ENCODE measurements around the gene ATF7IP. TPM values are rescaled to one million over a fixed set of nuclear protein-coding genes. Genes with fewer than 3 reads are reported as not detected.

Gene ATF7IP
- total RNA-seq, 1 donor from 2014 or later: 153 TPM

DNA sequence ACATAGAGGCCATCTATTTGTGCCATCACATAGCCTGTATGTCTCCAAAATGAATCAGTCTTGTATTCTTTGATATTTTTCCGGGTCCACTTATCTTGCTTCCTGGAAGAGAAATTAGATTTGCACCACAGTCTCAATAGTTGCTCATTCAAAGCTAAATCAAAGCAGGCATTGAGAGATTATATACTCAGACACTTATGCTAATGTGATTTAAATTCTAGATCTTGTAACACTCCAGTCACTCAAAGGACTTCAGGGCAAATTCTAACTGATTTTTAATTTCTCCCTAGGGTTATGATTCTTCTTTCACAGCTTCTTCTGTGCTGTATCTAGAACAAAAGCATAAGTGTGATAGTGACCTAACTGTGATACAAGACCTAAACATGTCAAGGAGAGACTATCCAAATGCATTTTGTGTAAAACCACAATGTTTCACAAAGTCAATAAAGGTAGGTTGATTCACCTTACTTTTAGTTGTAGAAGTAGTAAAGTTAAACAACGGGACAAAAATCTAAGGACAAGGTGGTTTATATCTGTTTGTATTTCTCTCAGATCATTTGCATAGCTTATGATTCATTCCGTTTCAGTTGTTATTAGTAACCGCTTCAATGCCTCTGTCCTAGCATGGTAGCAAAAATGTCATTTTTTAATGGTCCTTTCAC lies 175.4 kb downstream of the ATF7IP start:
- H3K36me3 Mint-ChIP-seq (ENCODE audit: low read depth, unreplicated experiment): peaks cover 6% of the 10 kb centered on the region
- TF ChIP-seq, protein P1, sequence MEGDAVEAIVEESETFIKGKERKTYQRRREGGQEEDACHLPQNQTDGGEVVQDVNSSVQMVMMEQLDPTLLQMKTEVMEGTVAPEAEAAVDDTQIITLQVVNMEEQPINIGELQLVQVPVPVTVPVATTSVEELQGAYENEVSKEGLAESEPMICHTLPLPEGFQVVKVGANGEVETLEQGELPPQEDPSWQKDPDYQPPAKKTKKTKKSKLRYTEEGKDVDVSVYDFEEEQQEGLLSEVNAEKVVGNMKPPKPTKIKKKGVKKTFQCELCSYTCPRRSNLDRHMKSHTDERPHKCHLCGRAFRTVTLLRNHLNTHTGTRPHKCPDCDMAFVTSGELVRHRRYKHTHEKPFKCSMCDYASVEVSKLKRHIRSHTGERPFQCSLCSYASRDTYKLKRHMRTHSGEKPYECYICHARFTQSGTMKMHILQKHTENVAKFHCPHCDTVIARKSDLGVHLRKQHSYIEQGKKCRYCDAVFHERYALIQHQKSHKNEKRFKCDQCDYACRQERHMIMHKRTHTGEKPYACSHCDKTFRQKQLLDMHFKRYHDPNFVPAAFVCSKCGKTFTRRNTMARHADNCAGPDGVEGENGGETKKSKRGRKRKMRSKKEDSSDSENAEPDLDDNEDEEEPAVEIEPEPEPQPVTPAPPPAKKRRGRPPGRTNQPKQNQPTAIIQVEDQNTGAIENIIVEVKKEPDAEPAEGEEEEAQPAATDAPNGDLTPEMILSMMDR (IDR thresholded peaks at IDR 0.05; ENCODE audit: unreplicated experiment): no peak
- no peak overlapping the region for H3K4me3 Mint-ChIP-seq (ENCODE audit: unreplicated experiment)
- H3K27me3 Mint-ChIP-seq (ENCODE audit: unreplicated experiment): no peaks in the 10 kb centered on the region
- DNase-seq (ENCODE audit: low spot score): no peak
- no peaks in the 10 kb centered on the region for H3K4me1 Mint-ChIP-seq (ENCODE audit: unreplicated experiment)
- H3K27ac Mint-ChIP-seq (ENCODE audit: unreplicated experiment): no peak overlapping the region
- no peaks in the 10 kb centered on the region for H3K9me3 Mint-ChIP-seq (ENCODE audit: unreplicated experiment)

DNA sequence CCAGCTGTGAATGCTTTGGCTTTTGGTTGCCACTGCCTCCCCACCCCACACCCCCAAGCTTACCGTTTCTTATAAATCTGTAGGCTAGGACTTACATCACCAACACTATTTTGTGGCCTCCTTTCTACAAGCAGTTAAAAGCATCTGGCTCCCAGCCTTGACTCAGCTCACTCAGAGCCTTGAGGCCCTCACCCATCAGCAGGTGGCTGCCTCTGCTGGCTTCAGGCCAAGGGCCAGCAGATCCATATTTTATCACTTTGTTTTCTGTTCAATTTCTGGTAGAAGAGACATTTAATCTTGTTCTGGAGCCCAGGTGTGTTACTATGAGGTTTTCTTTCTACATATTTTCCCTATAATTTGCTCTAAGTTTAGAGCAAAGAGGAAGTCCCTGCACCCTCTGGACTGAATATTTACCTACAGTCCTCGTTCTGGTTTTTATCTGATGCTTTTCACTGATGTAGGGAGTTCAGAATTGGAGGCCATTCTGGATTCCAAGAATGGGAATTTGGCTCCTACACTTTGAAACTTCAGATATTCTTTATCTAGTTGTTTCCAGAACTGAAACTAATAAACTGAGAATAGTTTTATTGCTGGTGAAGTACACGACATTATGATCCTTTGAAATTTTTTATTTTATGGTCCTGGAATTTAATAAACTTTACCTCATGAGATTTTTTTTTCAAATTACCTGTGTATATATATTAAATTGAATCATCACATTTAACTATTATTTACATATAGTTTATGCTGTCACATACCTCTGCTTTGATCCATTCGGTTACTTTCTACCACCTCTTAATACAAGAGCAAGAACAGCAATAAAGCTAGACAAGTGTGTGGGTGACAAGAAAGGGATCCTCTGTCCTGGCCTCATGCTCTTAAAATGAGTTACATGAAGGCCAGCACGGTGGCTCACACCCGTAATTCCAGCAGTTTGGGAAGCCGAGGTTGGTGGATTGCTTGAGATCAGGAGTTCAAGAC lies 180.0 kb downstream of the ATF7IP start:
- H3K4me3 Mint-ChIP-seq (ENCODE audit: unreplicated experiment): no peak overlapping the region
- no peaks in the 10 kb centered on the region for H3K27me3 Mint-ChIP-seq (ENCODE audit: unreplicated experiment)
- TF ChIP-seq, protein P1 (IDR thresholded peaks at IDR 0.05; ENCODE audit: unreplicated experiment): no peak
- no peak overlapping the region for H3K27ac Mint-ChIP-seq (ENCODE audit: unreplicated experiment)
- no peaks in the 10 kb centered on the region for H3K9me3 Mint-ChIP-seq (ENCODE audit: unreplicated experiment)
- DNase-seq (ENCODE audit: low spot score): no peak
- peaks cover 4% of the 10 kb centered on the region for H3K36me3 Mint-ChIP-seq (ENCODE audit: low read depth, unreplicated experiment)
- H3K4me1 Mint-ChIP-seq (ENCODE audit: unreplicated experiment): no peaks in the 10 kb centered on the region

DNA sequence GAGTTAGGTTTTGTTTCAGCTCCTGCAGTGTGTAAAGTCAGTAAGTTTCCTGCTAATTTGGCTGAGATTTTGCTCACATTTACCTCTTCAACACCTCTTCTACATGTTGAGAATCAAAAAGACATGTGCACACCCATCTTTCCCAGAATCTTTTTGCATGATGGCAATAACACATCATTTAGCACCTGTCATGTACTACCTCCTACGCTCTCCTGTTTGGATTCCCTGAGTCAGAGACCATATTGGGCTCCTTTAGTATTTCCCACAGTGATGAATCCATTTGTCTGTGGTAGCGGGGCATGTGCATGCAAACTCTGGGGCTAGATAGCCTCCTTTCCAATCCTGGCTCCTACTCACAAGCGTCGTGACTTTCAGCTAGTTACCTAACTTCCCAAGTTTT lies 182.1 kb downstream of the ATF7IP start:
- Mint-ChIP-seq H3K9me3 (ENCODE audit: unreplicated experiment) (no peaks in the 10 kb centered on the region), H3K36me3 (ENCODE audit: low read depth, unreplicated experiment) (peaks cover 4% of the 10 kb centered on the region), H3K27me3 (ENCODE audit: unreplicated experiment) (no peaks in the 10 kb centered on the region), H3K27ac (ENCODE audit: unreplicated experiment) (no peak overlapping the region), H3K4me1 (ENCODE audit: unreplicated experiment) (no peaks in the 10 kb centered on the region), H3K4me3 (ENCODE audit: unreplicated experiment) (no peak overlapping the region)
- DNase-seq (ENCODE audit: low spot score): no peak
- TF ChIP-seq, protein P1 (IDR thresholded peaks at IDR 0.05; ENCODE audit: unreplicated experiment): no peak

DNA sequence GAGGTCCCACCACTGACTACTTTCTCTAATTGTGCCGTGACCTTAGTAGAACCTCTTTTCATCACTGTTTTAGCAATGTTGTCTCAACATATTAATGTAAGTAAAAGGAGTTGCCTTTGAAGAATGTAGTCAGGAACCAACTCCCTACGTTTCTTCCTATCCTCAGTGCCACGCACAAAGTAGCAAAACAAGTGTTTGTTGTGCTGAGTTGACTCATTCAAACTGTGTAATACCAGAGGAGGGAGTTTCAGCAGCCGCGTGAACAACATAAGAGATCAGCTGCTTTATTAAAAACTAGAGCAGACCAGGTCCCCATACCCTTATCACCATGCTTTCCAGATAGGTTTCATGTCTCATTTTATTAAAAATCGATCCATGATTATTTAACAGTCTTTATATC lies 183.1 kb downstream of the ATF7IP start:
- H3K4me3 Mint-ChIP-seq (ENCODE audit: unreplicated experiment): no peak overlapping the region
- no peak overlapping the region for H3K27ac Mint-ChIP-seq (ENCODE audit: unreplicated experiment)
- H3K27me3 Mint-ChIP-seq (ENCODE audit: unreplicated experiment): no peaks in the 10 kb centered on the region
- H3K36me3 Mint-ChIP-seq (ENCODE audit: low read depth, unreplicated experiment): peaks cover 4% of the 10 kb centered on the region
- H3K9me3 Mint-ChIP-seq (ENCODE audit: unreplicated experiment): no peaks in the 10 kb centered on the region
- H3K4me1 Mint-ChIP-seq (ENCODE audit: unreplicated experiment): no peaks in the 10 kb centered on the region
- TF ChIP-seq, protein P1 (IDR thresholded peaks at IDR 0.05; ENCODE audit: unreplicated experiment): no peak
- DNase-seq (ENCODE audit: low spot score): no peak

Other genes starting within 250 kb of the ATF7IP start
- 21.2 TPM for gene PLBD1, start 202.2 kb downstream of the ATF7IP start, total RNA-seq (ENCODE audit: unreplicated experiment)